Adrenal gland (tissue), 5 donors: ENCODE data around the gene UBE3C.

Experiments used
- POLR2A ChIP-seq, 2 donors: fragments of 450-650 bp; IDR thresholded peaks; one replicate each; pipeline ENCODE4 v1.6.1; 2017; ENCODE audit warnings: antibody characterized with exemption in 2 of 2, mild to moderate bottlenecking in 2 of 2, moderate library complexity in 1 of 2
- TF ChIP-seq, protein P1 (sequence below), 6 experiments: fragments of 450-650 bp in 4 of 6; fragments of 200-600 bp in 2 of 6; sonication (generic) in 1 of 6; IDR thresholded peaks; 1 replicate in 5 of 6; 2 replicates in 1 of 6; pipeline versions ENCODE4 v1.5.1 to v1.8.0; 2016 to 2021; ENCODE audit warnings: antibody characterized with exemption in 6 of 6, mild to moderate bottlenecking in 2 of 6, moderate library complexity in 1 of 6
- donor health status: DM: no; HTN: no; CAD: no.

DNA sequence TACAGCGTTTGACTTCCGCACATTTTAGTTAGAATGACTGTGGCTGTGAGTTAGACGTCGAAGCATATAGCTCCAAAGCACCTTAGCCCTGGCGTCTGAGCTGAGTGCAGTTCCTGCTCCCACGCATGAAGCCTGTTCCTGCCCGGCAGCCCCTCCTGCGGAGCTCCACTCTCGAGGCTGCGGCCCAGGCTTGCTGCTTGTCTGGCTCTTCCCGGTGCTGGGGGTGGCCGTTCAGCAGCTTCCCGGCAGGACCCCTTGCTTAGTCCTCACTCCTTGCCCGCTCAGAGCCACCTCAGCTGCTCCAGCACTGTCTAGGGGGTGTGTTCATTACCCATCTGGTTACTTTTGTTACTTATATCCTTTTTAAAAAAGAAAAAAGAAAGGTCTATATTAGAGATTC lies 109.9 kb downstream of the UBE3C start:
- TF ChIP-seq, protein P1, sequence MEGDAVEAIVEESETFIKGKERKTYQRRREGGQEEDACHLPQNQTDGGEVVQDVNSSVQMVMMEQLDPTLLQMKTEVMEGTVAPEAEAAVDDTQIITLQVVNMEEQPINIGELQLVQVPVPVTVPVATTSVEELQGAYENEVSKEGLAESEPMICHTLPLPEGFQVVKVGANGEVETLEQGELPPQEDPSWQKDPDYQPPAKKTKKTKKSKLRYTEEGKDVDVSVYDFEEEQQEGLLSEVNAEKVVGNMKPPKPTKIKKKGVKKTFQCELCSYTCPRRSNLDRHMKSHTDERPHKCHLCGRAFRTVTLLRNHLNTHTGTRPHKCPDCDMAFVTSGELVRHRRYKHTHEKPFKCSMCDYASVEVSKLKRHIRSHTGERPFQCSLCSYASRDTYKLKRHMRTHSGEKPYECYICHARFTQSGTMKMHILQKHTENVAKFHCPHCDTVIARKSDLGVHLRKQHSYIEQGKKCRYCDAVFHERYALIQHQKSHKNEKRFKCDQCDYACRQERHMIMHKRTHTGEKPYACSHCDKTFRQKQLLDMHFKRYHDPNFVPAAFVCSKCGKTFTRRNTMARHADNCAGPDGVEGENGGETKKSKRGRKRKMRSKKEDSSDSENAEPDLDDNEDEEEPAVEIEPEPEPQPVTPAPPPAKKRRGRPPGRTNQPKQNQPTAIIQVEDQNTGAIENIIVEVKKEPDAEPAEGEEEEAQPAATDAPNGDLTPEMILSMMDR (IDR thresholded peaks at IDR 0.05) = no peak
- TF ChIP-seq POLR2A (IDR thresholded peaks at IDR 0.05) = no peak
